AG09319 (cell line): ENCODE measurements around the gene KCNAB2.

ENCODE experiments used
- DNase-seq: peaks from one replicate; pipeline ENCODE4 v3.0.0-alpha.2; 2010; ENCODE audit warnings: low read depth; ENCODE audit errors: extremely low read depth
- CTCF ChIP-seq: IDR thresholded peaks from 2 replicates; pipeline ENCODE4 v1.5.1; 2011; ENCODE audit warnings: low read depth, mild to moderate bottlenecking, inconsistent platforms, low read length, moderate library complexity

KCNAB2 gene

DNA sequence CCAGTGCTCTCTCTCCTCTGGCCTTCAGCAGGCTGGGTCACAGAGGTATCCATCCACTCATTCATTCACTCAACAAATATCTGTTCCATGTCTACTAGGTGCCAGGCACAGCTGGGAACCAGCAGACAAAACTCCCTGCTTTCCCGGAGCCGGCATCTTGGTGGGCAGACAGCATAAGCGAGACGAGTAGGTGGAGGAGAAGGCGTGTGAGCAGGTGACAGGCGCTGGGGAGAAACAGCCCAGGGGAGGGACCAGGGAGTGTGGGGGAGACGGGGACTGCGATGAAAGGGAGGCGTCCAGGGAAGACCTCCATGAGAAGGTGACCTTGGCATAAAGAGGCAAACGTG, 11.0 kb upstream of the KCNAB2 start:
- DNase-seq: no peak
- TF ChIP-seq CTCF: no peak

GRCh38 chr1:6035303-6035702, 10.4 kb upstream of the KCNAB2 start:
- DNase-seq: no peak
- no peak for TF ChIP-seq CTCF

- no peak for TF ChIP-seq CTCF
- no peak for DNase-seq
Measured at GRCh38 chr1:6035719-6036118, 10.0 kb upstream of the KCNAB2 start.

DNA sequence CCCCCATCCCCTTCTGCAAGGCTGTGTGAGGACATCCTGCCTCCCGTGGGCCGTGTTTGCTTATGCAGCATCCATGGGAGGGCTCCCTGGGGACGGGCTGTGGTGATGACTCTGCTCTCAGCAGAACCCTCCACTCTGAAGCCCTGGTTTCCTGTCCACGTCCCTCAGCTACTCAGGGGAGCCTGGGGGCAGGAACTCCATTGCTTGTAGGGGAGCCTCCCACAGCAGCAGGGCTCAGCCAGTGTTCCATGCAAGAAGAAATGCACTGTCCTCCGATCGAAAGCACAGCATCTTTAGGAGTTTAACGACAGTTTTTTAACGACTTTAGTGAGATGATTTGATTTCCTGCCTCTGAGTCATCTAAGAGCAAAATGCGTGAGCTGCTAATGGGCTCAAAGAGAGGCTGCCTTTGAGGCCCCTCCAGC, 8.3 kb upstream of the KCNAB2 start:
- no peak for DNase-seq

DNA sequence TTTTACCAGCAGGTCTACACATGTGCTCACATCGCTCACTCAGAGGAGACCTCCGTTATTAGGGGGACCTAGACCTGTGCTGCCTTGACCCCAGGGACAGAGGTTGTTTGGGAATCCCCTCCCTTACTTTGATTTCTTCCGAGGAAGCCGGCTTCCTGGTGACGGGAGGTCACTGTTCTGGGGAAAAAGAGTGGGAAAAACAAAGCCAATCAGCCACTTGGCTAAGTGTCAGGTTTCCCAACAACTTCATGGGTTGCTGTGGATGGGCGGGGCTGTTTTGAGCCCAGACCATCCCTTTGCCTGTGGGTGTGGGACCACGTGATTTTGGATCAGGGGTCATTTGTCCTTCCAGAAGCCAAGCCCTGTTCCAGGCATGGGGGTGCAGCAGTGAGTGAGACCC, 7.1 kb upstream of the KCNAB2 start:
- no peak for TF ChIP-seq CTCF

More for the DNA sequence above, 8.3 kb upstream of the KCNAB2 start:
- no peak for TF ChIP-seq CTCF

GRCh38 chr1:6039031-6039430, 6.7 kb upstream of the KCNAB2 start:
- no peak for DNase-seq
- TF ChIP-seq CTCF: no peak

More for the DNA sequence above, 7.1 kb upstream of the KCNAB2 start:
- DNase-seq: no peak

DNA sequence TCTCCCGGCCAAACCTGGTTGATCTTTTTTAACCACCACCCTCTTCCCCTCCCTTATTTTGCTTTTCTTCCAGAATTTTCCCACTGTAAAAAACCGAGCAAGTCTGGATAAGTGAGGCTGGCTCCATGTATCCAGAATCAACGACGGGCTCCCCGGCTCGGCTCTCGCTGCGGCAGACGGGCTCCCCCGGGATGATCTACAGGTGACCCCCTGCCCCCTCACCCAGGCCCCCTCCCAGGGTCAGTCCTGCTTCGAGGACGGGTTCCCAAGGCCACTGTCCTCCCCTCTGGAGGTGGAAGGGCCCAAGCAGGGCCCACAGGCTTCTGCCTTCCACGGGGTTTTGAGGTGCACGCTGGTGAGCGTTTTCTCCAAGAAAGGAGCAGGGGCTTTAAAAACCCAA, 5.2 kb upstream of the KCNAB2 start:
- TF ChIP-seq CTCF: no peak
- DNase-seq: no peak
